Measurements from ENCODE around the gene B3GNT7.
"Not testable (repeated sequence)": the region's sequence is repeated elsewhere in the genome, so short reads cannot be mapped to it uniquely, and the experiment has no call there.

Gene B3GNT7

GRCh38 chr2:231386446-231386845 is 9.1 kb upstream of the B3GNT7 start:
- no peak for DNase-seq

- DNase-seq, result no peak
Observed at GRCh38 chr2:231387904-231388724, 7.4 kb upstream of the B3GNT7 start.

- no peak for DNase-seq
Observed at GRCh38 chr2:231388725-231389346, 6.7 kb upstream of the B3GNT7 start.

GRCh38 chr2:231390667-231391066 is 4.8 kb upstream of the B3GNT7 start:
- no peak for DNase-seq

GRCh38 chr2:231391981-231392380 is 3.5 kb upstream of the B3GNT7 start:
- peak; percentile 9 for DNase-seq

GRCh38 chr2:231392431-231393148 is 2.9 kb upstream of the B3GNT7 start:
- no peak for DNase-seq

- no peak for DNase-seq
Observed at GRCh38 chr2:231393149-231394131, 2.1 kb upstream of the B3GNT7 start.

- no peak for DNase-seq
Observed at GRCh38 chr2:231394211-231395141, 1.0 kb upstream of the B3GNT7 start.

- no peak for DNase-seq
Observed at GRCh38 chr2:231396058-231396821, 730 bp downstream of the B3GNT7 start.

- no peak for DNase-seq
Observed at GRCh38 chr2:231397011-231397927, 1.8 kb downstream of the B3GNT7 start.

- DNase-seq, result no peak
Observed at GRCh38 chr2:231397928-231398294, 2.4 kb downstream of the B3GNT7 start.

GRCh38 chr2:231398585-231398984 is 3.1 kb downstream of the B3GNT7 start:
- DNase-seq, result no peak

- DNase-seq, result no peak
Observed at GRCh38 chr2:231399046-231399852, 3.7 kb downstream of the B3GNT7 start.

GRCh38 chr2:231399853-231400680 is 4.6 kb downstream of the B3GNT7 start:
- no peak for DNase-seq

GRCh38 chr2:231400681-231401080 is 5.2 kb downstream of the B3GNT7 start:
- DNase-seq, result not testable (repeated sequence)

GRCh38 chr2:231401101-231401500 is 5.6 kb downstream of the B3GNT7 start:
- not testable (repeated sequence) for DNase-seq

GRCh38 chr2:231403421-231404182 is 8.1 kb downstream of the B3GNT7 start:
- DNase-seq, result not testable (repeated sequence)
